SK-N-SH treated with all-trans-retinoic acid at 6 μM for 48 hours (cell line): ENCODE data around the gene BTLA.

Source experiments
- CSDC2 ChIP-seq: fragments of 250-450 bp; sonication (Bioruptor Pico); IDR thresholded peaks from 2 replicates; pipeline ENCODE4 v1.5.0; 2020; ENCODE audit warnings: mild to moderate bottlenecking, moderate library complexity
- OSR1 ChIP-seq: fragments of 250-450 bp; sonication (Bioruptor Pico); IDR thresholded peaks from 2 replicates; pipeline ENCODE4 v1.8.0; 2022; ENCODE audit warnings: moderate library complexity, mild to moderate bottlenecking, inconsistent platforms
- ZFP30 ChIP-seq: fragments of 450-650 bp; formaldehyde crosslinking; IDR thresholded peaks from 2 replicates; pipeline ENCODE4 v1.5.0; 2022; ENCODE audit warnings: mild to moderate bottlenecking, moderate library complexity
- TF ChIP-seq, protein P1 (sequence below): fragments of 250-450 bp; sonication (Bioruptor Pico); IDR thresholded peaks from 2 replicates; pipeline ENCODE4 v1.8.0; 2020; ENCODE audit warnings: mild to moderate bottlenecking, moderate library complexity, borderline replicate concordance
- TF ChIP-seq, protein P2 (sequence below): fragments of 250-450 bp; sonication (Bioruptor Pico); IDR thresholded peaks from 2 replicates; pipeline ENCODE4 v1.5.1; 2021; ENCODE audit warnings: mild to moderate bottlenecking, moderate library complexity

DNA sequence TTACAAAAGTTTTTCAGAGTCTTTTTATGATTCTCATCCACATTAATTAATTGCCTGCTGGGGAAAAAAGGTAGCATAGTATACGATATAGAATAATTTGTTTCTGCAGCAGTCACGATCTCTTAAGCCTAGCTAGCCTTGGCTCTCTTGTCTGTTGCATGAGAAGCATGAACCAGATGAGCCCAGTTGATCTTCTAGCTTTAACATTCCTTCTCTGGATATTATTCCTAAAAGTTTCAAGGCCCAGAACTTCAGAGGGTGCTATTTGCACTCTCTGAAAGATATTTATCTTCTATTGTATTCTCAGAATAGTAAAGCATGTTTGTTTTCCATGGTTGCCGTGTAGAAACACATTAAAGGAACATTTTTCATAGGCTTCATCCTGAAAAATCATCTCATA is 69.3 kb downstream of the BTLA start:
- TF ChIP-seq CSDC2 (CRISPR knock-in tag) (no peak), OSR1 (CRISPR knock-in tag) (no peak), ZFP30 (no peak)
- TF ChIP-seq, protein P1, sequence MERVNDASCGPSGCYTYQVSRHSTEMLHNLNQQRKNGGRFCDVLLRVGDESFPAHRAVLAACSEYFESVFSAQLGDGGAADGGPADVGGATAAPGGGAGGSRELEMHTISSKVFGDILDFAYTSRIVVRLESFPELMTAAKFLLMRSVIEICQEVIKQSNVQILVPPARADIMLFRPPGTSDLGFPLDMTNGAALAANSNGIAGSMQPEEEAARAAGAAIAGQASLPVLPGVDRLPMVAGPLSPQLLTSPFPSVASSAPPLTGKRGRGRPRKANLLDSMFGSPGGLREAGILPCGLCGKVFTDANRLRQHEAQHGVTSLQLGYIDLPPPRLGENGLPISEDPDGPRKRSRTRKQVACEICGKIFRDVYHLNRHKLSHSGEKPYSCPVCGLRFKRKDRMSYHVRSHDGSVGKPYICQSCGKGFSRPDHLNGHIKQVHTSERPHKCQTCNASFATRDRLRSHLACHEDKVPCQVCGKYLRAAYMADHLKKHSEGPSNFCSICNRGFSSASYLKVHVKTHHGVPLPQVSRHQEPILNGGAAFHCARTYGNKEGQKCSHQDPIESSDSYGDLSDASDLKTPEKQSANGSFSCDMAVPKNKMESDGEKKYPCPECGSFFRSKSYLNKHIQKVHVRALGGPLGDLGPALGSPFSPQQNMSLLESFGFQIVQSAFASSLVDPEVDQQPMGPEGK, result no peak
- TF ChIP-seq, protein P2, sequence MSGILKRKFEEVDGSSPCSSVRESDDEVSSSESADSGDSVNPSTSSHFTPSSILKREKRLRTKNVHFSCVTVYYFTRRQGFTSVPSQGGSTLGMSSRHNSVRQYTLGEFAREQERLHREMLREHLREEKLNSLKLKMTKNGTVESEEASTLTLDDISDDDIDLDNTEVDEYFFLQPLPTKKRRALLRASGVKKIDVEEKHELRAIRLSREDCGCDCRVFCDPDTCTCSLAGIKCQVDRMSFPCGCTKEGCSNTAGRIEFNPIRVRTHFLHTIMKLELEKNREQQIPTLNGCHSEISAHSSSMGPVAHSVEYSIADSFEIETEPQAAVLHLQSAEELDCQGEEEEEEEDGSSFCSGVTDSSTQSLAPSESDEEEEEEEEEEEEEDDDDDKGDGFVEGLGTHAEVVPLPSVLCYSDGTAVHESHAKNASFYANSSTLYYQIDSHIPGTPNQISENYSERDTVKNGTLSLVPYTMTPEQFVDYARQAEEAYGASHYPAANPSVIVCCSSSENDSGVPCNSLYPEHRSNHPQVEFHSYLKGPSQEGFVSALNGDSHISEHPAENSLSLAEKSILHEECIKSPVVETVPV (CRISPR knock-in tag), result no peak
